Endometrium (tissue), 2 donors: Measurements from ENCODE around the gene WSCD2.
"Not testable (repeated sequence)": the region's sequence is repeated elsewhere in the genome, so short reads cannot be mapped to it uniquely, and the experiment has no call there.

Source experiments
- FAIRE-seq: peaks from 2 replicates; lab custom pipeline; 2012; peaks lifted over from hg19 to GRCh38; lab: Jason Lieb, UNC
- donor health status: control.
- donor health status: control.

Gene WSCD2

GRCh38 chr12:108198043-108198442 lies 69.0 kb downstream of the WSCD2 start:
- no peak for FAIRE-seq

- FAIRE-seq, result no peak
Observed at GRCh38 chr12:108199106-108199505, 70.0 kb downstream of the WSCD2 start.

- FAIRE-seq, result no peak
Observed at GRCh38 chr12:108201808-108202207, 72.7 kb downstream of the WSCD2 start.

GRCh38 chr12:108204117-108204987 lies 75.3 kb downstream of the WSCD2 start:
- FAIRE-seq, result no peak

GRCh38 chr12:108205864-108206263 lies 76.8 kb downstream of the WSCD2 start:
- FAIRE-seq, result no peak

GRCh38 chr12:108207791-108208730 lies 79.0 kb downstream of the WSCD2 start:
- FAIRE-seq, result no peak

GRCh38 chr12:108210001-108210400 lies 80.9 kb downstream of the WSCD2 start:
- FAIRE-seq, result no peak

GRCh38 chr12:108211157-108211556 lies 82.1 kb downstream of the WSCD2 start:
- no peak for FAIRE-seq

- no peak for FAIRE-seq
Observed at GRCh38 chr12:108213871-108214445, 84.9 kb downstream of the WSCD2 start.

GRCh38 chr12:108214486-108214885 lies 85.4 kb downstream of the WSCD2 start:
- no peak for FAIRE-seq

- FAIRE-seq, result no peak
Observed at GRCh38 chr12:108215458-108215857, 86.4 kb downstream of the WSCD2 start.

GRCh38 chr12:108218921-108219320 lies 89.8 kb downstream of the WSCD2 start:
- FAIRE-seq, result no peak

- not testable (repeated sequence) for FAIRE-seq
Observed at GRCh38 chr12:108225101-108225500, 96.0 kb downstream of the WSCD2 start.

- no peak for FAIRE-seq
Observed at GRCh38 chr12:108226866-108227265, 97.8 kb downstream of the WSCD2 start.

GRCh38 chr12:108228746-108229145 lies 99.7 kb downstream of the WSCD2 start:
- no peak for FAIRE-seq

- FAIRE-seq, result no peak
Observed at GRCh38 chr12:108231109-108231905, 102.2 kb downstream of the WSCD2 start.

GRCh38 chr12:108231909-108232434 lies 102.9 kb downstream of the WSCD2 start:
- FAIRE-seq, result no peak

GRCh38 chr12:108232565-108232964 lies 103.5 kb downstream of the WSCD2 start:
- FAIRE-seq, result no peak

- no peak for FAIRE-seq
Observed at GRCh38 chr12:108234158-108234557, 105.1 kb downstream of the WSCD2 start.

- no peak for FAIRE-seq
Observed at GRCh38 chr12:108235197-108235984, 106.3 kb downstream of the WSCD2 start.

GRCh38 chr12:108235985-108236263 lies 106.8 kb downstream of the WSCD2 start:
- FAIRE-seq, result no peak
